ENCODE results near the gene DLGAP1. TPM values are rescaled to one million over a fixed set of nuclear protein-coding genes. Genes with fewer than 3 reads are reported as not detected.

DLGAP1 gene
- total and polyA plus RNA-seq, 10 of the 15 experiments (the other 5 are each of a cell fraction or from before 2014, with no cell fraction given) = 0.23 to 27.6 (median 1.9) TPM

- Histone ChIP-seq H3K36me3 (ENCODE audit: control insufficient read depth in 2 of 2, insufficient read depth in 2 of 2, low read length in 1 of 2) (no peaks in the 10 kb centered on the region), H3K27ac (ENCODE audit: control insufficient read depth, insufficient read depth) (no peak overlapping the region), H3K4me2 (ENCODE audit: control insufficient read depth, insufficient read depth) (no peak overlapping the region), H2AFZ (ENCODE audit: control insufficient read depth, low read depth, low read length) (no peak overlapping the region), H3K4me3 (no peak overlapping the region), H3K4me1 (ENCODE audit: control insufficient read depth, insufficient read depth, low read length) (no peaks in the 10 kb centered on the region), H3K9me3 (replicated peaks; ENCODE audit: control insufficient read depth, insufficient read depth, low read length) (no peaks in the 10 kb centered on the region), H3K9ac (ENCODE audit: control insufficient read depth, insufficient read depth, low read length) (no peak overlapping the region), H4K20me1 (ENCODE audit: control insufficient read depth, insufficient read depth) (no peaks in the 10 kb centered on the region), H3K79me2 (ENCODE audit: control insufficient read depth, insufficient read depth, low read length) (no peaks in the 10 kb centered on the region), H3K27me3 (replicated peaks in 1 of 2; ENCODE audit: control insufficient read depth in 2 of 2, insufficient read depth in 2 of 2, low read length in 1 of 2) (no peaks in the 10 kb centered on the region)
- FAIRE-seq (no peak), ATAC-seq (no peak), DNase-seq (ENCODE audit: low read depth, low spot score) (no peak)
- ChIA-PET RAD21 (ENCODE audit: unreplicated experiment) (interaction anchor here (1.4 to 4.2 kb wide), 2 partner anchors 71 to 152 kb away, joined by 4 to 15 read pairs; no protein-coding TSS in a partner anchor), SMC1A (ENCODE audit: uncharacterized antibody, unreplicated experiment) (interaction anchor here (0.8 to 2.5 kb wide), 4 partner anchors 16 to 422 kb away, joined by 3 to 9 read pairs (median 4); no protein-coding TSS in a partner anchor), CTCF (interaction anchor here (1.0 to 1.8 kb wide), 2 partner anchors 14 to 16 kb away, joined by 5 to 6 read pairs; no protein-coding TSS in a partner anchor), POLR2A (interaction anchor here (0.5 kb wide), 2 partner anchors 26 to 152 kb away, joined by 3 read pairs; no protein-coding TSS in a partner anchor)
- TF ChIP-seq HDGF (IDR thresholded peaks at IDR 0.05) (no peak), E2F8 (IDR thresholded peaks at IDR 0.05; ENCODE audit: low read depth, partially characterized antibody) (no peak), PBX3 (IDR thresholded peaks at IDR 0.05; ENCODE audit: insufficient replicate concordance, low read depth, low read length) (no peak), ATF7 (IDR thresholded peaks at IDR 0.05; ENCODE audit: low read depth) (no peak), ASH2L (IDR thresholded peaks at IDR 0.05; ENCODE audit: borderline replicate concordance, low read depth) (no peak), SIX5 (IDR thresholded peaks at IDR 0.05; ENCODE audit: low read depth, low read length, severe bottlenecking) (no peak), CREM (IDR thresholded peaks at IDR 0.05; ENCODE audit: low read depth) (no peak), CBFB (IDR thresholded peaks at IDR 0.05; ENCODE audit: low read depth) (no peak), RUNX3 (IDR thresholded peaks at IDR 0.05; ENCODE audit: low read length) (no peak), MXI1 (IDR thresholded peaks at IDR 0.05; ENCODE audit: low read depth, low read length) (no peak), E4F1 (IDR thresholded peaks at IDR 0.05; ENCODE audit: borderline replicate concordance, partially characterized antibody) (no peak), ZNF207 (IDR thresholded peaks at IDR 0.05; ENCODE audit: borderline replicate concordance) (no peak), SMAD1 (IDR thresholded peaks at IDR 0.05; ENCODE audit: low read depth, partially characterized antibody) (no peak), SP1 (IDR thresholded peaks at IDR 0.05; ENCODE audit: low read depth, low read length) (no peak), HDAC2 (IDR thresholded peaks at IDR 0.05) (no peak), USF2 (IDR thresholded peaks at IDR 0.05; ENCODE audit: borderline replicate concordance, low read depth, low read length) (no peak), CBX3 (IDR thresholded peaks at IDR 0.05; ENCODE audit: borderline replicate concordance, low read depth) (no peak)
- intact Hi-C loops (cut with micrococcal nuclease; ENCODE audit: unreplicated experiment) = no loop called here
- WGBS (ENCODE audit: insufficient coverage, insufficient replicate concordance, low lambda C conversion rate, missing lambda C conversion rate) = 0% methylated on average over 2 of the region's 2 CpGs
- BruUV-seq (replicated peaks) = no TSS peak
- in situ Hi-C loops (cut with MboI) = no loop called here
Observed at GRCh38 chr18:3842844-3843243, 612.3 kb downstream of the DLGAP1 start.
